ENCODE results near the gene UBQLN3.

Gene UBQLN3

DNA sequence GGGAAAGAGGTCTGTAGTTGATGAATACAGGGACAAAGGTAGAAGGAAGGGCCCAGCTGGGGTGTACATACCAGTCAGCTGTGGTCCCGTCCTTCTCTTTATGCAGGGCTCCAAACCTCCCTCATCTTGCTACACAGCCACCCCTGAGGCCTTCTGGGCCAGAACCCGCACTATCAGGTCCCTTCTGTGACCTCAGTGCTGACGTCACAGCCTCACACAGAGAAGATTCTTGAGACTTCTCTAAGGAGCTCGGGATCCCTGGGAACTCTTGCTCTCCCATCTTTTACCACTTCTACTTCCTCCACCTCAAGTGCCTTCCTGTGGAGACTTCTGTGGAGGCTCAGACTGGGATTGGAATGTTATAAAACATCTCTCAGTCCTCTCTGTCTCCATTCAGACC, at the start of gene UBQLN3:
Gene UBQLN3, minus strand, starts transcription at position 155 of the 400 bp plus-strand sequence. CDS start 399 bp downstream, outside the sequence.
- no peak for DNase-seq

DNA sequence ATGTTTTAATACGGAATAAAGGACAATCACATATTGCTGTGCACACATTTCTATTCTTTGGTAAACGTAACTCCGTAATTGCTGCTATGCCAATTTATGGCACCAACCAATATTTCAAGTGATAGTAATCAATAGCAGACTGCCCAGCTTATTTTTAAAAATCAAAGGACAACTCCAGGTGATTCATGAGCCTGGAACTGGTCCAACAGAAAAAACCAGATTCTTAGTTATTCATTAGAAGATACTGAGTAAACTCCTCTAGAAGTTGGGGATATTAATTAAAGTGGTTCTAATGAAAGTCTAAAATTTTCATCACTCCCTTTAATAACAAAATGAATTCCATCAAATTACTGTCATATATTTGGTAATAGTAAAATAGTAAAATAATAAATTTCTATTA, 48.0 kb upstream of the UBQLN3 start:
- no peak for DNase-seq

DNA sequence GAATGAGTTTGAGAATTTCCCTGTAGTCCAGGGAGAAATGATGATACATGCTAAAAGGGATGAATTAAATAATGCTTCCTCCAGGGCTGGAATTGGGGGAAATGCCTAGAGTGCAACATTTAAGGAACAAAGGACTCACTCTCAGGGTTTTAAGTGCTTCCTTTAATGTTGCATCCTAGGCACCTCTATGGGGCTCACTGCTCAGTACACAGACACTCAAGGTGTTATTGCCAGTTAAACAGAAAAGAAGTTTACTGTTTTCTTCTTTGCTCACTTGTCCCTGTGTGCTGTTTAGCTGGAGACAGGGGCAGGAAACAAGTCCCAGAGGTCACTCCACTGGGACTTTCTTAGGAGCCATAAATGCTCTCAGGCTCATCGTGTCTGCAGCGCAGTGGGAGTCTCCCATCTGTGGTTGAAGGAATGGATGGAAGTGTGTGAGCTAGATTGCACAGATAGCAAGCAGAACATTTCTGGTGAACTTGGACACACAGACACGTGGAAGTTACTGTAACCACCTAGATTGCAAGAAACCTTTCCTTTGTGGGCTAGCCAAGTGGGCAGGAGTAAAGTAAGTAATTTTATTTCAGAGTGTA, 46.9 kb upstream of the UBQLN3 start:
- no peak for DNase-seq

DNA sequence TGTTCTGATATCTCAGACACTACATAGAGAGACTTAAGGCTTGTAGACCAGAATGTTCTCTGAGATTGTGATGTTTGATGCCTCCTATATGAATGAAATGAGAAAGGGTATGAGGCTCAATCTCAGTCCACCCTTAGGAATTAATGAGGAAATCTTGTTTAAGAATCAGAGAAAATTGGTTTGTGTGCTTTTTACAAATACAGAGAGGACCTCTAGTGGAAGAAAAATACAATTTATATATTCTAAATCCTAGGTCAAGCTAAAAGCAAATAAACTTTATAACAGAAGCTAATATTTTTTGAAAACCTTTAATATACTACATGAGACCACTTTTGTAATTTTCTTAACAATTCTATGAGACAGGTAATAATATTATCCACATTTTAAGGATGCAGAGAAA, 43.6 kb upstream of the UBQLN3 start:
- no peak for DNase-seq

DNA sequence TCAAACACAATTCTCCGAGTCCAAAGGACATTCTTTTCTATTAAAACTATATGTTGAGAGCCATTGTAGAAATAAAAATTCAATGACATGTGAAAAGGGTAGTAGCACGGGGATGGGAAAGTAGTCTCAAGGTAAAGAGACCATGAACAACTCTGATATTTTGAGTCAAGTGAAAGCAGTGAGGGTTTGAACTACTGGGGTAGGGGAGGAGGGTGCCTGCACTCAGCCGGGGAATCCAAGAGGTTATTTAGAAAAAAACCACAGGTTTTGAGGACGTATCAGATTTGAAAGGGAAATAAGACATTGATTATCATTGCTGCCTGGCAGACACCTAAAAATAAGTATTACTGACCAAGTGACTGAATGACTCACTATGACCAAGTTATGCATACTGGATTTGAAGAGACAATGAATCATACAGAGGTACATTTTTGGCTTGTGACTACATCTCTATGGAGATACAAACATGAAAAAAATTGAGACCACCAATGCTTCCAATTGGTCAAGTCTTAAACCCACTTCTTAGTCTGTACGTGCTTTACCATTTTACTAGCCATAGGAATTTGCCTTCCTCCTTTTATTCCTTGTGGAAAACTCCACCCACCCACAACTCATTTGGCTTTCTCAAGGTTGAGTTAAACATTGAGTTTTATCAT, 40.8 kb upstream of the UBQLN3 start:
- DNase-seq, result no peak

DNA sequence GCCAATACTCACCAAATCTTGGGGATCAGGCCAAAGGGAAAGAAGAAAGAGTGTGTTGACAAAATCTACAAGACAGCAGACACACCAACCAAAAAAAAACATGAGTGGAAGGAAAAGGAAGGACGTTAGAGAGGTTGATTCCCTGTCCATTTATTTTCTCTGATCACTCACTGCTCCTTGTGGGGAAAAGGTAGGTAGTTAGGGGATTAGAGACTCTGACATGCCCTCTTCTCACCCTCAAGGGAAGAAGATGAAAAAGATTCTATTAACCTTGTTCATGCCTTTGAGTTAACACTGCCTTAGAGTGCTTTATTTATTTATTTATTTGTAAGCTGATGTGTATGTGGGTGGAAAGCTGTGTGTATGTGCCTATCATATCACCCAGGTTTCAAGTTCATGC, 38.7 kb upstream of the UBQLN3 start, which contains the start of gene OR52H1:
Gene OR52H1, minus strand, starts transcription at position 101 of the 400 bp plus-strand sequence. CDS start 3,035 bp downstream, outside the sequence.
- no peak for DNase-seq

DNA sequence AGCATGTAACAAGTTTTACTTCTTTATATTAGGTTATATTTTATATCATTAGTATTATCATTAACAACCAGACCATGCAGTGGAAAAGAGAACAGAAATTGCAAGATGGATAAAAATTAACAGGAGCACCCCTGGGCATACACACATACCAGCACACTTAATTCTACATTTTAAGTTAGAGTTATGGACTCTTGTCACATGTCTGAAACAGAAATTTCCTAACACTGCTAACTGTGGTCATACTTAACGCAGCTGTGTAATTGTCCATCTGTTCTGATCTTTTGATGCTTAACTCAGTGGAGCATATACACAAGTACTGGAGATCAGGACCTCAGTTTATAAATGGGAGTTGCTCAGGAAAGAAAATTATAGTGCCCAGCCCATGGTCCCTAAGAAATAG, 38.2 kb upstream of the UBQLN3 start:
- DNase-seq, result no peak

DNA sequence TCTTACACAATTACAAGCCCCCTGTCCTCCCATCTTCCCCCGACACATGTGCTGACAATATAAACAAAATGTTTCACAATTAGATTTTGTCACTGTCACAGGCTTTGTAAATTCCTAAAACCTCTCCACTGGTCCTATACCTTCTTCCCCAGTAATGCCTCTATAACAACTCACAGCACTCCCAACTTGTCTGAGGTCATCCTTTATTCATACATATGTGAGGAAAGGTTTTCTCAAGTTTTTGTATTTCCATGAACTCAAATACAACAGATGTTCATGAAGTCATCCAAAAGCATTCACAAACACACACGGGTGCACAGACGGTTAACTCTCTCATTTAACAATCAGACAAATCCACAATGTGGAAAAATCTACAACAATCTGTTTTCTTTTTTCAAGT, 36.7 kb upstream of the UBQLN3 start:
- DNase-seq, result no peak

DNA sequence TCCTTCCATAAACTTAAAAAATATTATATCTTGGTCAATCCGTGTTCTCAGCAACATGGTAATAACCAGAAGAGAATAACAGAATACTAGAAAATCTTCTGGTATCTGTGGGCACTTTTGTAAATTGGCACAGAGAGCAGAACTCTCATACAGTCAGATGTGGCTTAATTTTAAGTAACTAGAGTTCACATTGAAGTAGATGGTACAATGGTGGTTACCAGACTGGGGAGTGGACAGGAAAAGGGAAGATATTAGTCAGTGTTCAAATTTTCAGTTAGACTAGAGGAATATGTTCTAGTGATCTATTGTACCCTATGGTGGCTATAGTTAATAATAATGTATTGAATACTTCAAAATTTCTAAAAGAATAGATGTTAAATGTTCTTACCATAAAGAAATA, 31.7 kb upstream of the UBQLN3 start:
- DNase-seq, result no peak

DNA sequence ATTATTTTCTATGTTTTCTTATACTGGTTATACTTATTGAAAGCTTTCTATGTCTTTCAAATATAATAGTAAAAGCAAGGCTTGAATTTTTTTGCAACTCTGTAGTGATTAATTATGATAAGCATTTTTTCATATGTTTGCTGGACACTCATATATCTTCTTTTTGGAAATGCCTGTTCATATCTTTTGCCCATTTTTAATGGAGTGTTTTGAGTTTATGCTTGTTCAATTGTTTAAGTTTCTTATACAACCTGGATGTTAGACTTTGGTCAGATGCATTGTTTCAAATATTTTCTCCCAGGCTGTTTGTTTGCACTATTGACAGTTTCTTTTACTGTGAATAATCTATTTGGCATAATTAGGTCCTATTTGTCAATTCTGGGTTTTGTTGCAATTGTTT, 26.7 kb upstream of the UBQLN3 start:
- DNase-seq, result no peak

DNA sequence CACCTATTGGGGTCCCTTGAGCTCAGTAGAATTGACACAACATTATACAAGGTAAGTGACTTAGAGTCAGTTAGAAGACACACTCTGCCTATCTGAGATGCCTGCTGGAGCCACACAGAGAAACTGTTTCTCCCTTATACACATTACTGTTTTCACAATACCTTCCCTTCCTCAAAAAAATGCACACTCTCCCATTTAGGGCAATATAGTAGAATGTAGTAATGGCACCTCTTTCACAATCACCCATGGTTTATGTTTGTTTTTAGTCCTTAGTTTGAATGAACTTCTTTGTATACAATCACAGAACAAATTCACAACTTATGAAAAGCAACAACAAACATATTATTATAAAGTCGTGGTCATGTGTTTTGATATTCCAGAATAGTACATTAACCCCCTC, 24.3 kb upstream of the UBQLN3 start:
- no peak for DNase-seq

DNA sequence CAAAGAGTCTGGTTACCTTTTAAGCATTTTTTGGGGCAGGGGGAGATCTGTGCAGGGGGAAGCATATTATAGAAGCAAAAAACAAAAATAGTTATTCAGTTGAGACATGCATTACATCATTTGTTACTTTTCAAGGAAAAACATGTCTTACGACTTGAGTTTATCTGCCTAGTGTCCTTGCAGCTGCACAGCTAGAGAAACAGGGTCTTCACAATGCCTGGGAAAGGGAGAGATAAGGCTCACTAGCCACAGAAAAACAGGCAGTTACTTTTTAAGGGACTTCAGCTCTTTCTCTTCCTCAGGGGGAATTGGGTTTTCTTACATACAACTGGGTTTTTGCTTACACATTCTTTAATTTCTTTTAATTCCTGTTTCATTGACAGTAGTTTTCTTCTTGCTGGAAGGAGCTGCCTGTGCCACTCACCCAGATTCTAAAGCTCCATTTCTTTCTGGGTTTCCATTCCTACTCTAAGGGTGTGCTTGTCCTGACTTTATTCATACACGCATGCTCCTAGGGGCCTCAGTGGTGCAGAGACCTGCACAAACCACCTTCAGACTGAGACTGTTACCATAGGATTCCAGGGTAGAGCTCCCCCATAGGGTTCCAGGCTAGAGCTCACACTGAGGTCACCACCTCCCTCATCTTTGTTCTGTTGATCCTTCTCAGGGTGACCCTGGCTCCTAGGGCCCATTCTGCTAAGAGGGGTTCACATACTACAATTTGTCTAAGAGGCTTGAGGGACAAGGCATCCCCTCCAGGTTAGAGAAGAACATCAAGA, 21.5 kb upstream of the UBQLN3 start:
- no peak for DNase-seq

DNA sequence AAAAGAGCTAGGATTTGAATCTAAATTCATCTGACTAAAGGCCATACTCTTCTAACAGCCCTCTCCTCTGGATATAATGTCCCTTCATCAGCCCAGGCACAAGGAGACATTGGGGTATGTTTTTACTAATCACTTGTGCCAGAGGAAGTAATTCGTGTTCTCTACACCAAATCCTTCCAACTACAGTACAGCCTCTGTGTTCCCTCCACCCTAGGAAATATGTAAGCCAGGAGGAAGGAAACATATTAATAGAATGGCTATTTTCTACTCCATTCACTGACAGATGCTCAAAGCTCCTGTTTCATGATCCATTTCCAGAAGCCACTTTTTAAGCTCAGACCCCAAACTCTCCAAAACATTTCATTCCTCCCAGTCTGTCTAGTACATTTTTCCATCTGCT, 18.7 kb upstream of the UBQLN3 start:
- DNase-seq, result no peak

DNA sequence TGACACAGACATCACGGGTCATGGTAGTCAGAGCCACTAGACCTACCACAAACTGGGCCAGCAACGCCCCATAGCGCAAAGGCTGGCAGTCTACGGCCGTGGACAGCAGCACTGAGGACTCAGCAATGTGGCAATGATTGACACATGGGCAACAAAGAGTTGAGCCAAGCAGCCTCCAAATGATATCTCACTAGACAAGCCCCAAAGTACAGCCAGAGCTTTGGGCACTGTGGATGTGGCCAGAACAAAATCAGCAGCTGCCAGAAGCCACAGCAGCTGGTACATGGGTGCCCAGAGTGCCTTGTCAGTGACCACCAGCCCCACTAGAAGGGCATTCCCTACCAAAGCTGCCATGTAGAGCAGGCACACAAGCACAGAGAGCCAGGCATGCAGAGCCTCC, 18.0 kb upstream of the UBQLN3 start:
- no peak for DNase-seq

DNA sequence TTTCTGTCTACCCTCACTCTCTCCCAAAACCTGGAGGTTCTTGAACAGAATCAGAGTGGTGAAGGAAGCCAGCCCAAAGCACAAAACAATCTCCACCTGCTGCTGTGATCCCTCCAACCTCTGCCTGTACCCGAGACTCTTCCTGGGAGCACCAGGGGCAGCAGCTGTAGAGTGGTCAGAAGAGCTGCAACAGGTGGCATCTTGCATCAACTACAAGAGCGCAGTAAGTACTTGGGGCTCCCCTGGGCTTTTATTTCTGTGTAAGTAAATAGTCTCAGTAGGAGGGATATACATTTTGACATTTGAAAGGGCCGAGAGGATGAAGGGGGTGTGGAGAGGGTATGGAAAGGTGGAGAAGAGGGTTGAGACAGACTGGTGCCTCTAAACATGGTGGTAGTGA, 15.0 kb upstream of the UBQLN3 start:
- DNase-seq, result no peak

DNA sequence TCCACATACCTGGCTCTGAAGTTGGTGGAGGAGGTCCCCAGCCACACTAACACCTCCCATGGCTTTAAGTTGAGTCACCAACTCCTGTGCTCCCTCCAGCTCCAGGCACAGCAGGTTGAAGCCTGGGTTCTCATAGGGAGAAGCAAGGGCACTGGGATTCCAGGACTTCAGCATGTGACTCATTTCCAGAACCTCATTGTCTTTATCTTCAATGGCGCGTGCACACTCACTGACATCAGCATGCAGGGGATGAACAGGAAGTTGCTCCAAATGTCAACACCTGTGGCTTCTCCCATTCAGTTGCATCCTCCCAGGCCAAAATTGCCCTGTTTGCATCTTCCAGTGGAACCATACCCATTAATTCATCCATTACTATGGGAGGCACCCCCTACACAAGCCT, 12.6 kb upstream of the UBQLN3 start:
- DNase-seq, result no peak

DNA sequence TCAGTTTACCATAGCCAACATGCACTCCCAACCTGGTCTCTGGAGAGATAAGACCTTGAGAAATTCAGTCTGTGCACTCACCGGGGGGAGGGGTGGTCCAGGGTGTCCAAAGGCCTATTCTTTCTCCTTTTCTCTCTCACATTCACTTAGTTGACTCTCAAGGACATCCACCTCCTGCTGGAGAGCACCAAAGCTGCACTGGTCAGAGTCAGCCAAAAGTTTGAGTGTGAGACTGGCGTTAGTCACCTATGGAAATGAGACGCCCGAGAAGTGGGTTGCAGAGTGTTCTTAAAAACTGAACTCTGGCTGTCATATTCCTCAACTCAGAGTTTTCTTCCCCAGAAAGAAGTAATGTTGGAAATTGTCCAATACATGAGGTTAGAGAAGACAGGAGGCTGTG, 11.8 kb upstream of the UBQLN3 start:
- no peak for DNase-seq

DNA sequence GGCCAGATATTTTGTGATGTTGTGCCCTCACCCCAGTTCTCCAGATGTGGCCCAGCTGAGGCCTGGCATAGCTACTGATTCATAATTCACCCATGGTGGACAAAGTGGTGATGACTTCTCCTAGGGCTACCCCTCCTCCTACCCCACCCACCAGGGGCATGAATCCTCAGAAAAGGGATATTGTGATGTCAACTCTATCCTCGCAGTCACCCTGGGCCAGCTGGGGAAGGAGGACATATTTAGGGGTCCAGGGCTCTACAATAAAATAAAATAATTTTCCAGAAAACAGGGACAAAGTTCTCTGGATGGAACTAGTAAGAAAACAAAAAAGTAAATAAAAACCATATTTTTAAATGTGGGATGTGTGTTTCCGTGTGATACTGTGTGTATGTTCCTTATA, 6.8 kb upstream of the UBQLN3 start, which contains the start of gene UBQLNL:
Gene UBQLNL, minus strand, starts transcription at position 101 of the 400 bp plus-strand sequence. CDS start 258 bp downstream, outside the sequence.
- DNase-seq, result no peak

DNA sequence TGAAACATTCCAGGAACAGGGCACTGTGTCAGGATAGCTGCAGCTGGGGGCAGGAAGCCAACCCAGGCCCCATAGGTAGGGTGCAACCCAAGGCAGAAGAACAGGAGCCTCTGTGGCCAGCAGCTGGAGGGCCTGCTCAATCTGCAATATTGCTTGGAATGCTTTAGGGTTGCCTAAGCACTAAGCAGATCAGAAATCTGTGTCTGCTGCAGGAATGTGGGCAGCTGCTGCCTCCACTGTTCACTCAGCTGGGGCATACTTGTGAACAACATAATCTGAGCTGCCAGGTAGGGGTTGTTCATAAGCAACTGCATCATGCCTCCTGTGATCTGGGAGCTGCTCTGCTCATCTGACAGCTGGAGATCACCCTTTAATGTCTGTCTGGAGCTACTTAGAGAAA, 5.1 kb upstream of the UBQLN3 start:
- DNase-seq, result no peak

DNA sequence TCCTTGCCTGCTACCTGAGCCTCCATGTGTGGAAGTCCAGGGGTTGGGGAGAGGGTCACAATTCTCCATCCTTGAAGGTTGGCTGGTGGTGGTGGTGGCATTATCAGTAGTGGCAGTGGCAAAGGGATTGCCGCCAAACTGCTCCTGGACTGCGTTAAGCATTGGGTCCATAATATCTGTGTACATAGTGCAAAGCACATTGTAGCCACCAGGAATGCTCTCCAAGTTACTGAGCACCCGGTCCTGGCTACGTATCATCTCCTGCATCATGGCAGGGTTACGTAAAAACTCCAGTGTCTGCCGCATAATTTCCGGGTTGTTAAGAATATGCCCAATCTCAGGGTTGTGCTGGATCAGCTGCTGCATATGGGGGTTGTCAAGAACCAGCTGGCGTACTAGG, 1.2 kb downstream of the UBQLN3 start:
- no peak for DNase-seq

DNA sequence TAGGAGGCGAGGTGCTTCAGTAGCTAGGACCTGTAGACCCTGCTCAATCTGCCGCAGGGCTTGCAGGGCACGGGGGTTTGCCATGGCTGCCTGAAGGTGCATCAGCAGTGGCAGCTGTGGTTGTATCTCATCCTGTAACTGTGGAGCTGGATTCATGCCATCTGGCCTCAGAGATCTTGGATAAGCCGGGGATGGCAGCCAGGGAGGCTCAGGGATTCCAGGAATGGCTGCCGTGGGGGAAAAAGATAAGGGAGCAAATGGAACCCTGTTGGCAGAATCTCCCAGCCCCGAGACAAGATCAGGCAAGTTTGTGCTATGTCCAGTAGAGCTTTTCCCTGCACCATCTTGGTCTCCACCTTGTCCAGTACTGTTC, 1.8 kb downstream of the UBQLN3 start:
- DNase-seq, result no peak

DNA sequence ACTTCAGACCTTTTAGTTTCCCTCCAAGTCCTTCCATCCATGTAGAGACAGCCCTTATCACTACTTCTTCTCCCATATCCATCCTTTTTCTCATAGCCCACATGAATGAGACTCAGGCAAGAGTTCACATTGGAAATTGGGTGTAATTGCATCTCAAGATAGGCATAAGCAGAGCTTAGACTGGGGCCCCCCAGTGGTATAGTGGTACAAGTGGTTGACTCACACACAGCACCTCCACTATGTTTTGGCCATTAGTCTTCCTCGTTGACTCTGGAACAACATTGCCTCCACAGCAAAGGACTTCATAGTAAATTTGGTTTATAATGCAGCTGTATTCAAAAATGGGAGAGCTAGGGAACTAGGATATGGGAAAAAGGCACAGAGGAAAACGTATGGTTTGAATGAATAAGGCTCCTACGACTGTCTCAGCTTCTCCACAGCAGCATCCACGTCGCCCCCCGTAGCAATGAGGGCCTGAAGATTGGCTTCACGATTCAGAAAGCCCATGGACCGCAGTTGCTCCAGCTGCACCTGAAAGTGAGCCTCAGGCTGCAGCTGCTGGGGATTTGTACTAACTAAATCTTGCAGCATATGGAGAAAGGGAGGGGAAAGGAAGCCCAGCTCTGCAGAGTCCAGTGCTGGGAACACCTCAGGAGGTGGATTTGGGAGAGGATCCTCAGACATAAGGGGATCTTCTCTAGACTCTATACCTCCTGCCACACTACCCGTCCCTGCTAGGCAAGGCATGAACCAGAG, 2.4 kb downstream of the UBQLN3 start:
- DNase-seq, result no peak

DNA sequence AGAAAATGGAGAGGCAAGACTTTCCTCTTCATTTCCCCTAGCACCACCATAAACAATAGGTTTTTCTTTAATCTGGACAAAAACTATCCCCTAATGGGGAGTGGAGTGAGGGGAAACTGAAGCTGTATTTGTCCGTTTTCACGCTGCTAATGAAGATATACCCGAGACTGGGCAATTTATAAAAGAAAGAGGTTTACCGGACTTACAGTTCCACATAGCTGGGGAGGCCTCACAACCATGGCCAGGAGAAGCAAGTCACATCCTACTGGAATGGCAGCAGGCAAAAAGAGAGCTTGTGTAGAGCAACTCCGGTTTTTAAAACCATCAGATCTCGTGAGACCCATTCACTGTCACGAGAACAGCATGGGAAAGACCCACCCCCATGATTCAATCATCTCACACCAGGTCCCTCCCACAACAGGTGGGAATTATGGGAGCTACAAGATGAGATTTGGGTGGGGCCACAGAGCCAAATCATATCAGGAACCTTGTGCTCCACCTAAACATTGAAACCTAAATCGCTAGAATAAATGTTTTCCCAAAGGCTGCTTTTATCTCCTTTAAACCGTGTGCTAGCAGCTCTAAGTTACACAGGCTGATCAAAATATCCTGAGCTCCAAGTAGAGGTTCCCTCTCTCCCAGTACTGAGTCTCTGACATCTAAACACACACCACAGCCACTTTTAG, 4.3 kb downstream of the UBQLN3 start:
- no peak for DNase-seq

All from DMS79 treated with DMSO at 0.1 percent for 48 hours (cell line).